T-helper 1 cell treated with Interleukin-12 subunit alpha and Interleukin-12 subunit beta and Interleukin-4 antibody, amounts not matched to agents 30 μg/mL and 1 μg/mL, for 36 hours (primary cell): Measurements from ENCODE around the gene MYO1G.
"Not testable (repeated sequence)": the region's sequence is repeated elsewhere in the genome, so short reads cannot be mapped to it uniquely, and the experiment has no call there.

Experiments used
- H3K27ac Mint-ChIP-seq: one replicate; pipeline ENCODE4 v1.8.0; 2021; ENCODE audit warnings: mild to moderate bottlenecking, mixed read lengths
- H3K27me3 Mint-ChIP-seq: one replicate; pipeline ENCODE4 v1.8.0; 2021; ENCODE audit warnings: low read depth, mixed read lengths
- H3K36me3 Mint-ChIP-seq: one replicate; pipeline ENCODE4 v1.8.0; 2021; ENCODE audit warnings: low read depth, mixed read lengths
- H3K4me1 Mint-ChIP-seq: one replicate; pipeline ENCODE4 v1.8.0; 2021; ENCODE audit warnings: low read depth, mixed read lengths
- H3K4me3 Mint-ChIP-seq: one replicate; pipeline ENCODE4 v1.8.0; 2021; ENCODE audit warnings: mild to moderate bottlenecking, moderate library complexity, mixed read lengths
- H3K9me3 Mint-ChIP-seq: one replicate; pipeline ENCODE4 v1.8.0; 2021; ENCODE audit warnings: mixed read lengths

The MYO1G gene

DNA sequence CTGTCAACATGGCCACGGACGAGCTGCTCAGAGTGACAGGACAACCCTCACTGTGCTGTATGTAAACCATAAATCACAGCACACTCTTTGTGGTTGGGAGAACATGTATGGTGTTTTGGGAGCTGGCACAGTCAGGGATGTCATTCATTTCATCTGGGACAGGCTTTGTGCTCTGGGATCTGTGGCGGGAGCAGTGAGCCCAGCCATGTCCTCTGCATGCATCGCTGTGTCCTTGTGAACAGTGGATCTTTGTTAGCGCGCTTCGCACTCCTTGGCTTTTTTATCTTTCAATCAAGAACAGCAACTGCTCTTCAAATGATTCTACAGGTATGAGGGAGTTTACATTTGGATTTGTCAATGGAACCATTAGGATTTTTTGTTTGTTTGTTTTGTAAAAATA lies 28.3 kb upstream of the MYO1G start:
- no peaks in the 10 kb centered on the region for H3K27me3 Mint-ChIP-seq
- no peaks in the 10 kb centered on the region for H3K9me3 Mint-ChIP-seq
- peak overlapping the region; percentile 79 for H3K27ac Mint-ChIP-seq
- peaks cover 43% of the 10 kb centered on the region for H3K4me1 Mint-ChIP-seq
- peaks cover 20% of the 10 kb centered on the region for H3K36me3 Mint-ChIP-seq
- H3K4me3 Mint-ChIP-seq = no peak overlapping the region

DNA sequence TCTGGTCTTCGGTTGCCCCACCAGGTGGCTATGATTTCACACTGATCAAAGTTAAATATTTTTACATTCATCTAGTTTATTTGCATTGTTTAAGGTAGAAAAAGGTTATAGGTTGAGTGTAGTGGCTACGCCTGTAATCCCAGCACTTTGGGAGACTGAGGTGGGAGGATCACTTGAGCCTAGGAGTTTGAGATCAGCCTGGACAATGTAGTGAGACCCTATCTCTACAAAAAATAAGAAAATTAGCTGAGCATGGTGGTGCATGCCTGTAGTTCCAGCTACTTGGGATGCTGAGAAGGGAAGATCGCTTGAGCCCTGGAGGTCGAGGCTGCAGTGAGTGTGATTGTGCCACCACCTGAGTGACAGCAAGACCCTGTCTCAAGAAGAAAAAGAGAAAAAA lies 25.0 kb upstream of the MYO1G start:
- Mint-ChIP-seq H3K4me3 (no peak overlapping the region), H3K4me1 (peaks cover 45% of the 10 kb centered on the region), H3K9me3 (no peaks in the 10 kb centered on the region), H3K36me3 (peaks cover 20% of the 10 kb centered on the region), H3K27me3 (no peaks in the 10 kb centered on the region), H3K27ac (no peak overlapping the region)

DNA sequence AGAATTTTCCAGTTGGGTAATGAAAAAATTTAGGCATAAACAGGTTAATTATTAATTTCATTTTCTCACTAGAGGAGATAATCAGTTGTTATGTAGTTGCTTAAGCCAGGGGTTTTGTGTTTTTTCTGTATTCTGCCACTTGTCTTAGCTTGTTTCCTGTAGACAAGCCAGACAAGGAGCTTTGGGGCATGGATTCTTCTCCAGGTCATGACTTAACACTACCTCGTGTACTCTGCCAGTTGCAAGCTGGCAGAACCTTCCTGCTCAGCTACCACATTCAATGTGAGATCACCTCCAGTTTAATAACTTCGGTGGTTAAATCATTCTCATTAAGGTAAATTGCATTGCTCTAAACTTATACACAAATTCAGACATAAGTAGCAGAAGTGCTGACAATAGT lies 23.0 kb upstream of the MYO1G start:
- peaks cover 19% of the 10 kb centered on the region for H3K36me3 Mint-ChIP-seq
- peak overlapping the region; percentile 91 for H3K4me3 Mint-ChIP-seq
- H3K27ac Mint-ChIP-seq = no peak overlapping the region
- H3K27me3 Mint-ChIP-seq = no peaks in the 10 kb centered on the region
- H3K4me1 Mint-ChIP-seq = peaks cover 32% of the 10 kb centered on the region
- no peaks in the 10 kb centered on the region for H3K9me3 Mint-ChIP-seq

DNA sequence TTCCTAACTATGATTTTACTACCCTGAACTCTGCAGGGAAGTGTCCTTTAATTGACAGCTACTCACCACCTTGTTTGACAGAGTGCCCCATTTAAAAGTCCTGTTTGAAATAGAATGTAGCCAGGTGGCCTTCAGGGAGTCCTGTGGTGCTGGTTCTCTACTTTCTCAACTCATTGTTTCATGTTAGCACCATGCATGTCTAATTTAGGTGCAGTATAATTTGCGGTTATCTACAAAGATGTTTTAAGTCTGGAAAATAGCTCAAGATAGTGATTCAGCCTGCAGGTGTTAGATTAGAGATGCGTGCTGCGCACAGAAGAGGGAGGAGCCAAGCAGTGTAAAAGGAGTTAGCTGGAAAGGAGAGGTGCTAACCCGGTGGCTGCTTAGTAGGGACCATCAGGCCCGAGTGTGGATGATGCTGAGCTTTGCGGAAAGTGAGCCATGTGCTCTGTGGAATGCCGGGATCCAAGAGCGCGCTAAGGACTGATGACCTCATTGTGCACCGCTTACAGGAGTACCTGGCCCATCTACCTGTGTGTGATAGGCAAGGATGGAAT lies 22.4 kb upstream of the MYO1G start:
- H3K36me3 Mint-ChIP-seq = peaks cover 17% of the 10 kb centered on the region
- H3K4me1 Mint-ChIP-seq = peaks cover 33% of the 10 kb centered on the region
- peak overlapping the region; percentile 91 for H3K4me3 Mint-ChIP-seq
- H3K9me3 Mint-ChIP-seq = no peaks in the 10 kb centered on the region
- H3K27ac Mint-ChIP-seq = peak overlapping the region; percentile 85
- H3K27me3 Mint-ChIP-seq = no peaks in the 10 kb centered on the region

DNA sequence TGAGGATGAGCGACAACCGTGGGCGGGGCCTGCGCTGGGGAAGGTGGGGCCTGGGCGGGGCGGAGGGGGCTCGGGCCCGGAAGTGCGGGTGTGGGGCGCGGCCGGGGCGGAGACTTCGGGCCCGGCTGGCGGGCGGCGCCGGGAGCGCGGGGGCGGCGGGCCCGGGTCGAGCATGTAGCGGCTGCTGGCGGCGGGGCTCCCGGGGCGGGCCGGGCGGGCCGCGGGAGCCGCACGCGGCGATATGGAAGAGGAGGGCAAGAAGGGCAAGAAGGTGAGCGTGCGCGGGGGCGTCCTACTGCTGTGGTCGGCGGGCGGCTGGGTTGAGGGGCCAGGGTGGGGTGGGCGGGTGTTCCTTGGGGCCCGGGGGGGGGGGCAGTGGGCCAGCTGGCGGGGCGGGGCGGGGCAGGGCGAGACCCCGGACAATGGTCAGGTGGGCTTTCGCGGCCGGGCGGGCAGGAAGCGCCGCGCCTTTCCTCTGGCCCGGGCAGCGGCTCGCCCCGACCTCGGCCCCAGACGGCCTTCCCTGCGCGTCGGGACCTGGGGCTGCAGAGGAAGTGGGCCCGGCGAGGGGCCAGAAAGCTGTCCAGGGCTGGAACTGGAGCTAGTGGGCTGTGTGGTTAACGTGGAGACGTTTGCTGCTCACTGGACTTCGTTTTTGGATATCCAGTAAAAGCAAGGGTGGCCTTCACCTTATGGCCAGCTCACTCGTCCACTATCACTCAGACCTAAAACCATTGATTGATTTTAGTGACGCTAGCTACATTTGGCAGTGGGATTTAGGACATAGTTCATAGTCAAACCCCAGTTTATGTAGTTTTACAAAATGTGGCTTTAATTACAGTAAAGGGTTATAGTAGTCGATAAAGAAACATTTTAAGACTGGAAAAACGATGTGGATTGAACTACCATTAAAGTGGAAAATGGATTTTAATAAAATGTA lies 21.5 kb upstream of the MYO1G start, which contains the start of gene CCM2:
TSS of gene CCM2 (plus strand) at position 109 of the 940 bp plus-strand sequence. CDS start at position 242, 133 bp downstream.
- Mint-ChIP-seq H3K4me3 (peak within 1 kb of the TSS; percentile 91), H3K36me3 (peaks cover 12% of the 10 kb centered on the region), H3K4me1 (peaks cover 33% of the 10 kb centered on the region), H3K9me3 (no peaks in the 10 kb centered on the region), H3K27me3 (no peaks in the 10 kb centered on the region), H3K27ac (peak within 1 kb of the TSS; percentile 87)

DNA sequence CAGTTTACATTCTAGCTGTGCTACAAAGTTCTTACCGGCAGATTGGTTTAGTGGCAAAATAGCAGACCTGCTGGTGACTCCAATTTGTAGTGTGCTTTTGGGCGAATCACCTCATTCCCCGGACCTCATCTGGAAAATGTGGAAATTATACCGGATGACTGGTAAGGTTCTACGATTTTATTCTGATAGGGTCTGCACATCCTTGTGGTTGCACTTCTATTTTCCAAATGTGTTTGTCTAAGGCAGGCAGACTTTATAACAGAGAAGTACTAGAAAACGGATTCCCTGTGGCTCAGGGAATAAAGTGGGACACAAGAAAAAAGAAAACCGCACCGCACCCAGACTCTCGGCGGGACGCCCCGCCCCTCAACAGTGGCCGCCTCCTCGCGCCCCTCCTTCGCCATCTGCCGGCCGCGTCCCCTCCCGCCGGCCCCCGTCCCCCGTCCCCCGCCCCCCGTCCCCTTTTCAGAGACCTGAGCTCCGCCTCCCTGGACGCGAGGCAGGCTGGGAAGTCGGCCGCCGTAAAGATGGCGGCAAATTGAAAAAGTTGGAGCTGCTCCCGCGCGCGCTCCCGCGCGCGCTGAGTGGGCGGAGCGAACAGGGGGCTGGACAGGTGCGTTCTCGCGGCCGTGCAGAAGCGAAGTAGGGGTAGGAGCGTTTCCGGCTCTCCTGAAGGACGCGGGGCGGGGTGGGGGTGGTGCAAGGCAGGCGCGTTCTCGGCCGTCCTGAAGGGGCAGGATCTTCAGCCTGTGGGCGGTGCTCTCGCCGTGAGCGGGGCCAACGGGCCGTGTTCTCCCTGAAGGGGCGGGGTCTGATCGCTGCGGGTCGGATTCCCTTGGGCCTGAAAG lies 20.7 kb upstream of the MYO1G start:
- peaks cover 9% of the 10 kb centered on the region for H3K36me3 Mint-ChIP-seq
- no peaks in the 10 kb centered on the region for H3K9me3 Mint-ChIP-seq
- peak overlapping the region; percentile 82 for H3K4me3 Mint-ChIP-seq
- H3K27ac Mint-ChIP-seq = peak overlapping the region; percentile 87
- H3K27me3 Mint-ChIP-seq = no peaks in the 10 kb centered on the region
- H3K4me1 Mint-ChIP-seq = peaks cover 41% of the 10 kb centered on the region

DNA sequence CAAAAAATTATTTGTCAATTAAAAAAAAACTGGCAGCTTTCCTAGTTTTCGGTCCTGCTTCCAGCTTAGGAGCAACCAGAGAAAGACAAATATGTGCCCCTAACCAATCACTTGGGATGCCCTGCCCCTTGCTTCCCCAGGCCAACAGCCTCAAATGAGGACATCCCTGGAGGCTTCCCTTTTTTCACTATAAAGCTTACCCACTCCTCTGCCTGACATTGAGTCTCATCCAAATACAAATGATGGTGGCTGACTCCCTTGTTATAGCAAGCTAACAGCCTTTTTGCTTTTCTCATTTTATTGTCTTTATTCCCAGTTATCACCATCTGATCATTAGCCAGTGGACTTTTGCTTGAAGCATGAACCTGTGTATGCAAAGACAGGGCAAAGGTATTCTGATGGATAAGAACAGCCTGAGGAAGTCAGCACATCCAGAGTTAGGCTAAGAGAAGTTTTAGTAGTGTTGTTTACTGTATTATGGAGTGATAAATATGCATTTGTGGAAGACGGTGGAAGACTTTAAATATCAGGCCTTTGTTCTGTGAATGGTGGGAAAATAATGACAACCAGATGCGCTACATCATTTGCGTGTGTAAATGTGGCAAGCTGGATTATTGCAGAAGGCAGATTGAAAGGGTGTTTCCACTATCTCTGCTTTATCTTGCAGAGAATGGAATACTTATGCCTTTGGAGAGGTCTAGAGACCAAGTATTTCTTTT lies 19.5 kb upstream of the MYO1G start:
- H3K27me3 Mint-ChIP-seq = no peaks in the 10 kb centered on the region
- H3K36me3 Mint-ChIP-seq = peaks cover 6% of the 10 kb centered on the region
- H3K4me1 Mint-ChIP-seq = peaks cover 39% of the 10 kb centered on the region
- no peaks in the 10 kb centered on the region for H3K9me3 Mint-ChIP-seq
- H3K4me3 Mint-ChIP-seq = peak overlapping the region; percentile 81
- H3K27ac Mint-ChIP-seq = peak overlapping the region; percentile 75

DNA sequence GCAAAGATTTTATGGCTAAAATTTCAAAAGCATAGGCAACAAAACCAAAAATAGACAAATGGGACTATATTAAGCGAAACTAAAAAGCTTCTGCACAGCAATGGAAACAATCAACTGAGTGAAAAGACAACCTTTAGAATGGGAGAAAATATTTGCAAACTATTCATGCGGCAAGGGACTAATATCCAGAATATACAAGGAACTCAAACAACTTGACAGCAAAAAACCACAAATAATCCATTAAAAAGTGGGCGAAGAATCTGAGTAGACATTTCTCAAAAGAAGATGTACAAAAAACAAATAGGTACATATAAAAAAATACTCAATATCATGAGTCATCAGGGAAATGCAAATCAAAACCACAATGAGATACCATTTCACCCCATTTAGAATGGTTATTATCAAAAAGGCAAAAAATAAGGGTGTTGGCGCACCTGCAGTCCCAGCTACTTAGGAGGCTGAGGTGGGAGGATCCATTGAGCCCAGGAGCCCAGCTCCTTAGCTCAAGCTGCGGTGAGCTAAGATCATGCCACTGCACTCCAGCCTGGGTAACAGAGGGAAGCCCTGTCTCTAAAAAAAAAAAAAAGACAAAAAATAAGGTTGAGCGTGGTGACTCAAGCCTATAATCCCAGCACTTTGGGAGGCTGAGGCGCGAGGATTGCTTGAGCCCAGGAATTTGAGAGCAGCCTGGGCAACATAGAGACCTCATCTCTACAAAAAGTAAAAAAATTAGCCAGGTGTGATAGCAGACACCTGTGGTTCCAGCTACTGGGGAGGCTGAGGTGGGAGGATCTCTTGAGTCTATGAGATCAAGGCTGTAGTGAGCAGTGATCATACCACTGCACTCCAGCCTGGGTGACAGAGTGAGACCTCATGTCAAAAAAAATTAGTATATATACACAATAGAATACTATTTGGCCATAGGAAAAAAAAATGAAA lies 17.0 kb upstream of the MYO1G start:
- Mint-ChIP-seq H3K4me3 (peak overlapping the region; percentile 43), H3K4me1 (peaks cover 30% of the 10 kb centered on the region), H3K36me3 (no peaks in the 10 kb centered on the region), H3K27ac (peak overlapping the region; percentile 71), H3K27me3 (no peaks in the 10 kb centered on the region), H3K9me3 (no peaks in the 10 kb centered on the region)

DNA sequence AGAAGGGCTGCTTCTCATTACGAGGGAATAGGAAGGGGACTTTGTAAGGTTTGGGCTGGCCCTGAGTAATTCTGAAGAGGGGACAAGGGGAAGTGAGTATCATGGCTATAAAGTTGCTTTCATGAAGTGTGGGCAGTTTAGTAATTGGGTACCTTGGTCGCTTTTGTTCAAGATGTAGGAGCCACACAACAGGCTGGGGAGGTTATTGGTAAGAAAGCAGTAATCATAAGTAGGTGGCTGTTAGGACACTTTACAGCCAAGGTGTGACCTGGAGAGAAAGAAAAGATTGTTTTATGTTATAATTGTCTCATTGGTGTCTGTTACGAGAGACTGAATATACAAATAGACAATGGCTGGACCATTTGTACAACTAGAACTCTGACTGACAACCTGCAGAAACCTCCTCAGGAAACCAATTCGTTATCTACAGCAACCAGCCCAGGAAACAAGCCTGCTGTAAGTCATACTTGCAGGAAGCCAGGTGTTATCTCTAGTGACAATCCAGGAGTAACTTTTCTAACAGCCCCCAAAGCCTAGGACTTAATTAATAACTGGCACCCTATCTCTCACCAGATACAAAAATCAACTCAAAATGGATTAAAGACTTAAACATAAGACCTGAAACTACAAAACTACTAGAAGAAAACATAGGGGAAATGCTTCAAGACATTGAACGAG lies 16.2 kb upstream of the MYO1G start:
- Mint-ChIP-seq H3K36me3 (no peaks in the 10 kb centered on the region), H3K9me3 (no peaks in the 10 kb centered on the region), H3K4me3 (peak overlapping the region; percentile 43), H3K27me3 (no peaks in the 10 kb centered on the region), H3K4me1 (peaks cover 30% of the 10 kb centered on the region), H3K27ac (peak overlapping the region; percentile 71)

DNA sequence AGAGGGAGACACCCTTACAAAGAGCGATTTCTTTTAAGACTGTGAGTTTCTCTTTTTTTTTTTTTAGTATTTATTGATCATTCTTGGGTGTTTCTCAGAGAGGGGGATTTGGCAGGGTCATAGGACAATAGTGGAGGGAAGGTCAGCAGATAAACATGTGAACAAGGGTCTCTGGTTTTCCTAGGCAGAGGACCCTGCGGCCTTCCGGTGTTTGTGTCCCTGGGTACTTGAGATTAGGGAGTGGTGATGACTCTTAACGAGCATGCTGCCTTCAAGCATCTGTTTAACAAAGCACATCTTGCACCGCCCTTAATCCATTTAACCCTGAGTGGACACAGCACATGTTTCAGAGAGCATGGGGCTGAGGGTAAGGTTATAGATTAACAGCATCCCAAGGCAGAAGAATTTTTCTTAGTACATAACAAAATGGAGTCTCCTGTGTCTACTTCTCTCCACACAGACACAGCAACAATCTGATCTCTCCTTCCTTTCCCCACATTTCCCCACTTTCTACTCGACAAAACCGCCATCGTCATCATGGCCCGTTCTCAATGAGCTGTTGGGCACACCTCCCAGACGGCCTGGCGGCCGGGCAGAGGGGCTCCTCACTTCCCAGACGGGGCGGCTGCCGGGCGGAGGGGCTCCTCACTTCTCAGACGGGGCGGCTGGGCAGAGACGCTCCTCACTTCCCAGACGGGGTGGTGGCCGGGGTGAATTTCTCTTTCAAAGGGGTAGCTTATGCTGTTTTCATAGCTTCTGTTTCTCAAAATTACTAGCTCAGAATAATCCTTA lies 13.4 kb upstream of the MYO1G start:
- not testable (repeated sequence) for H3K4me3 Mint-ChIP-seq, H3K9me3 Mint-ChIP-seq, H3K36me3 Mint-ChIP-seq, H3K27me3 Mint-ChIP-seq, H3K27ac Mint-ChIP-seq
- peaks cover 36% of the 10 kb centered on the region for H3K4me1 Mint-ChIP-seq

DNA sequence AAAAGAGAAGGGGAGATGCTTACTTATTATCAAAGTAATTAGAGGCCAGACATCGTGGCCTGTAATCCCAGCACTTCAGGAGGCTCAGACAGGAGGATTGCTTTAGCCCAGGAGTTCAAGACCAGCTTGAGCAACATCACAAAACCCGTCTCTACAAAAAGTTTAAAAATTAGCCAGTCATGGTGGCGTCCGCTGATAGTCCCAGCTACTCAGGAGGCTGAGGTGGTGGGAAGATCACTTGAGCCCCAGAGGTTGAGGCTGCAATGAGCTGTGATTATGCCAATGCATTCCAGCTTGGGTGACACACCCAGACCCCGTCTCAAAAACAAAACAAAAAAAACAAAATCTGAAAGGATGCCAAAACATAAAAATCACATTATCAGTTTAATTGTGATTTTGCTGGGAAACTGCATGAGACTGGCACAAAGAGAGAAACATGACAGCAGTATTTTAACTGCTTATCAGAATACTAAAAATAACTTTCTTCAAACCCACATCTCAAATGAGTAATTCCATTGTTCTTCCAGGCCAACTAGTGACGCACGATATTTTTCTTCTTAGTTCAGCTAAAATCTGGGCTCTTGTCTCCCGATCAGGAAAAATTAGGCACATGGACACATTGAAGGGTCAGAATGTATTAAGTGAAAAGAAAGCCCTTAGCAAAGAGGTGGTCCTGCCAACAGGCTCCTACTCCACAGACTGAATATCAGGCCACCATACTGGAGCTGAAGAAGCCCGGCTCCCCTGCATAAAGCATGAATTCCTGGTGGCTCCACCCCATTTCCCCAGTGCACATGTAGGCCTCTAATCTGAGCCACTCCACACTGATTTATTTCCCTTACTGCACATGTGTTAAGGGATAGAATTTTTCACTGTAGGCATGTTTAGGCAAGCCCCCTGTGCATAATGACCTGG lies 11.6 kb upstream of the MYO1G start:
- no peak overlapping the region for H3K27ac Mint-ChIP-seq
- peaks cover 34% of the 10 kb centered on the region for H3K4me1 Mint-ChIP-seq
- peaks cover 11% of the 10 kb centered on the region for H3K36me3 Mint-ChIP-seq
- no peak overlapping the region for H3K4me3 Mint-ChIP-seq
- H3K9me3 Mint-ChIP-seq = no peaks in the 10 kb centered on the region
- H3K27me3 Mint-ChIP-seq = no peaks in the 10 kb centered on the region
